WERI-Rb-1 (cell line): ENCODE measurements around the gene ZC3H18.

Experiments used
- DNase-seq: peaks from one replicate; pipeline ENCODE4 v3.0.0-alpha.2; 2020
- H3K27ac ChIP-seq: fragments of 250-450 bp; sonication (Bioruptor Pico); 2 replicates; pipeline ENCODE4 v1.5.1; 2020; ENCODE audit warnings: mild to moderate bottlenecking, moderate library complexity
- H3K27me3 ChIP-seq: fragments of 250-450 bp; sonication (Bioruptor Pico); 2 replicates; pipeline ENCODE4 v1.5.1; 2021; ENCODE audit warnings: mild to moderate bottlenecking, low read depth, moderate library complexity; ENCODE audit not compliant: insufficient read depth, severe bottlenecking
- H3K36me3 ChIP-seq: fragments of 250-450 bp; sonication (Bioruptor Pico); 2 replicates; pipeline ENCODE4 v1.5.1; 2020; ENCODE audit warnings: mild to moderate bottlenecking, moderate library complexity
- H3K4me3 ChIP-seq: 2 replicates; pipeline ENCODE4 v1.5.1; 2011; ENCODE audit warnings: low read depth, mild to moderate bottlenecking, control low read depth, low read length
- H3K9me3 ChIP-seq: fragments of 250-450 bp; sonication (Bioruptor Pico); 2 replicates; pipeline ENCODE4 v1.5.1; 2021; ENCODE audit warnings: mild to moderate bottlenecking, moderate library complexity; ENCODE audit not compliant: severe bottlenecking
- CTCF ChIP-seq: IDR thresholded peaks from 2 replicates; pipeline ENCODE4 v1.5.1; 2011; ENCODE audit warnings: low read depth, mild to moderate bottlenecking, control low read depth, inconsistent platforms, low read length

The ZC3H18 gene

GRCh38 chr16:88652762-88653063 is 82.5 kb downstream of the ZC3H18 start:
- no peak overlapping the region for H3K4me3 ChIP-seq
- DNase-seq = no peak
- H3K27me3 ChIP-seq = no peaks in the 10 kb centered on the region
- no peaks in the 10 kb centered on the region; the same call in 1 of the 2 replicates for H3K36me3 ChIP-seq
- no peak for TF ChIP-seq CTCF
- no peak overlapping the region for H3K27ac ChIP-seq
- H3K9me3 ChIP-seq = no peaks in the 10 kb centered on the region

- Histone ChIP-seq H3K27ac (no peak overlapping the region), H3K27me3 (no peaks in the 10 kb centered on the region), H3K9me3 (no peaks in the 10 kb centered on the region), H3K36me3 (no peaks in the 10 kb centered on the region; the same call in 1 of the 2 replicates), H3K4me3 (no peak overlapping the region)
- no peak for TF ChIP-seq CTCF
- DNase-seq = no peak
Measured at GRCh38 chr16:88653101-88653500, 82.9 kb downstream of the ZC3H18 start.

GRCh38 chr16:88653596-88654362 is 83.6 kb downstream of the ZC3H18 start:
- Histone ChIP-seq H3K9me3 (no peaks in the 10 kb centered on the region), H3K4me3 (no peak overlapping the region), H3K27ac (no peak overlapping the region), H3K36me3 (no peaks in the 10 kb centered on the region; the same call in 1 of the 2 replicates), H3K27me3 (no peaks in the 10 kb centered on the region)
- no peak for TF ChIP-seq CTCF
- no peak for DNase-seq

GRCh38 chr16:88654363-88655052 is 84.3 kb downstream of the ZC3H18 start:
- Histone ChIP-seq H3K27ac (peak overlapping the region; percentile 71), H3K9me3 (no peaks in the 10 kb centered on the region), H3K36me3 (no peaks in the 10 kb centered on the region; the same call in 1 of the 2 replicates), H3K27me3 (no peaks in the 10 kb centered on the region), H3K4me3 (no peak overlapping the region)
- no peak for TF ChIP-seq CTCF
- DNase-seq = no peak

GRCh38 chr16:88655053-88655732 is 85.0 kb downstream of the ZC3H18 start:
- TF ChIP-seq CTCF = no peak
- H3K4me3 ChIP-seq = no peak overlapping the region
- peak overlapping the region; percentile 71 for H3K27ac ChIP-seq
- no peaks in the 10 kb centered on the region for H3K9me3 ChIP-seq
- no peaks in the 10 kb centered on the region for H3K27me3 ChIP-seq
- DNase-seq = peak; percentile 36
- no peaks in the 10 kb centered on the region; the same call in 1 of the 2 replicates for H3K36me3 ChIP-seq
